Stimulated activated CD8-positive, alpha-beta memory T cell treated with anti-CD3 and anti-CD28 coated beads, Interleukin-15, amount 100 ng/mL, for 48 hours (primary cell): Measurements from ENCODE around the gene XYLT2.
"Not testable (repeated sequence)": the region's sequence is repeated elsewhere in the genome, so short reads cannot be mapped to it uniquely, and the experiment has no call there.

Experiments
- DNase-seq, 2 donors: peaks; one replicate each; pipeline ENCODE4 v3.0.0-alpha.2; 2020; ENCODE audit warnings: low read depth in 2 of 2

The XYLT2 gene

DNA sequence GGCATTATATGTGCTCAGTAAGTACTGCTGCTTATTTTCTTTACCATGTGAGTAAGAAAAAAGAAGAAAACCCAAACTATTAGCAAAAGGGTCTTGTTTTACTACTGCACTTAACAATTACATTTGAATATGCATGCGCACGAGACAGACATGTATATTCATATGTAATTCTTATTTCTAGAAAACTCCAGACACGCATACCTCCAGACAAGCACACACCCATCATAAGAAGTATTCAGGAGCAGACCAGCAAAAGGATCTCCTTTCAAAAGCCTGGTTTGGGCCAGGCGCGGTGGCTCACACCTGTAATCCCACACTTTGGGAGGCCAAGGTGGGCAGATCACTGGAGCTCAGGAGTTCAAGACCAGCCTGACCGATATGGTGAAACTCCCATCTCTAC lies 43.6 kb downstream of the XYLT2 start:
- DNase-seq, result no peak

DNA sequence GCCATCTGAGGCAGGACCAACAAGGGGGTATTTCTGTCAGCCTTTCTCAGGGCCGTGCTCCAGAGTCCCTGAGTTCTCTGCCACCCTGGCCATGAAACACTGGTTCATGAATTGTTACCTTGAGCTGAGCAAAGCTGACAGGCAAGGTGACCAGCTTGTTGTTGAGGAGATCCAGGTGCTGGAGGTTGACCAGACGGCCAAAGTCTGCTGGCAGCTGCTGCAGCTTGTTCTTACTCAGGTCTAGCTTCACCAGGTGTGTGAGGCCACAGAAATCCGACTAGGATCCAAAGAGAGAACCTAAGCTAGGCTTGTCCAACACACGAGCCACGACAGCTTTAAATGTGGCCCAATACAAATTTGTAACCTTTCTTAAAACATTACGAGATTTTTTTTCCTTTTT lies 46.7 kb downstream of the XYLT2 start:
- DNase-seq, result no peak

DNA sequence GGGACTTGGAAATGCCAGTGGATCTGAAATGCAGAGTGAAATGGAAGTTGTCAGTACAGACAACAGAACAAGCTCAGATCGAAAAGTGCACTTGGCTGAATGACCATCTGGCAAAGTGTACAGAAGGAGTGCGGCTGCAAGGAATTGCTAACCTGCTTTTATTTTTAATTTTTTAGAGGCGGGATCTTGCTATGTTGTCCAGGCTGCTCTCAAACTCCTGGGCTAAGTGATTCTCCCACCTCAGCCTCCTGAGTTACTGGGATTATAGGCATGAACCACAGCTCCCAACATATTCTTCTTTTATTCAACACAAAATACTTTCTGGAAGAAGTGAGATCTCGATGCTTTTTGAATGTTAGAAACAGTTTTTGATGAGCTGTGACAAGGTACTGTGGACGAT lies 47.8 kb downstream of the XYLT2 start:
- DNase-seq, result no peak

DNA sequence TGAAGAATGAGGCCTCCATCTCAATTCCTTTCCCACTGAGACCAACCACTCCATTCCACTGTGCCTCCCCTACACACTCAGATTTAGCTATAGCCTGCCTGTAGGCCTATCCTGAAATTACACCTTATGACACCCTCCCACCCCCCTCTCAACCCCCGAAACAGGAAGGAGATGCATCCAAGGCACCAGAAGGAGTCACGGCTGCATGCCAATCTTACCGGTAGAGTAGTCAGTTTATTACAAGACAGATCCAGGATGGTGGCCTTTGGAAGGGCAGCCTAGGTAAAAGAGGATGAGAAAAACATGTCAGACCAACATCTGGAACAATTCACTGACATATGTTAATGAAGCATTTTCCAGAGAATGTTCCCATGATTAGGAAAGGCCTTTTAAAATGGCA lies 48.8 kb downstream of the XYLT2 start:
- no peak for DNase-seq

DNA sequence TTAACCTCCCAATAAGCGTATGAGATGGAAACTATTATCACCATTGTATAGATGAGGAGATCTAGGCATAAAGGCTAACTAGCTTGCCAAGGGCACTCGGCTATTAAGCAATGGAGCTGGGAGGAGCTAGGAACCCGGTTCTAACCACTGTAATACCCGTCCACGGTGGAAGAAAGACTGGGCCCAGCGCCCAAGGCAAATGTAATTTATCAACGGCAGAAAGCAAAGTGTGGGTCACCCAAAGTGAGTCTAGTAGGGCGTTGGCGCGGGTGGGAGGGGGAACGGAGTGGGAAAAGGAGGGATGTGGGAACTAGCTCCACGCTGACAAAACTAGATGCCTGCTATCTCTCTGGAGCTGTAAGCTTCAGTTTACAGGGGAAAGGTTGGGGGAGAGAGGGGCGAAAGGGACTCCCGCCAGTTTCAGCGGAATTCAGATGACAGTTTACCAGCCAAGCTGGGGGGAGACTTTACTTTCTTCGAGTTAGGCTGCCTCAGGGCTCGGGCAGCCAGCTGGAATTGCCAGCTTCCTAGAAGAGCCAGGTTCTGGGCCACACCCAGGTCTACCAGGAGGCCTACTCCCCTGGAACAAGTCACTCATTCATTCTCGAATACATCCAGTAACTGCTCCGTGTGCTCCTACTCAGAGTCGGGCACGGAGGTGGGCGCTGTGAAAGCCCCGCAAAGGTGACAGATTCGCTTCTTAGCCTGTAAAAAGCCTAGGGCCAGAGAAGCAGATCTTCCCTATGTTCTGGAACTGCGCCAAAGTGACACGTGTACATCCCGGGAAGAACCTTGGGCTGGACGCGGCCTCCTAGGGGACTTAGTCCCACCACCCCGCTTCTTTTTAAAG lies 50.6 kb downstream of the XYLT2 start:
- no peak for DNase-seq

- DNase-seq, result peak; percentile 85 to 89
Observed at GRCh38 chr17:50397111-50397918, 51.4 kb downstream of the XYLT2 start, which contains the start of gene LRRC59. LRRC59 (minus strand) TSS chr17:50397523; CDS start chr17:50397317, 206 bp downstream.

DNA sequence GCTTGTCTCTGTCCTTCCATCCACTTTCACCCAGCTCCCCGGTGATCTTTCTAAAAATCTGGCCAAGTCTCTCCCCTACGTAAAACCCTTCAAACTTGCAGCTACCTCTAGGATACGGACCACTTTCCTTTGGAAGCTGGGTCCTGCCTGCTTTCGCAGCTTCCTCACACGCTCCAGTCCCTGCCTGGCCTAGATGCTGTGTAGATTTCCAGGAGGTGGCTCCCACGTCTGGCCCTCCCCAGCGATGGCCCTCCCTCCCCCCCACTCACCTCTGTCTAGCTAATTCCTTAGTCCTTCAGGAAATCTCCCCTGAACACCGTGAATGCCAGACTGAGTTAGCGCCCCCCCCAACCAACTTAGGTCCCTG lies 52.0 kb downstream of the XYLT2 start:
- DNase-seq, result no peak

GRCh38 chr17:50398672-50399071 lies 52.7 kb downstream of the XYLT2 start:
- not testable (repeated sequence) for DNase-seq

DNA sequence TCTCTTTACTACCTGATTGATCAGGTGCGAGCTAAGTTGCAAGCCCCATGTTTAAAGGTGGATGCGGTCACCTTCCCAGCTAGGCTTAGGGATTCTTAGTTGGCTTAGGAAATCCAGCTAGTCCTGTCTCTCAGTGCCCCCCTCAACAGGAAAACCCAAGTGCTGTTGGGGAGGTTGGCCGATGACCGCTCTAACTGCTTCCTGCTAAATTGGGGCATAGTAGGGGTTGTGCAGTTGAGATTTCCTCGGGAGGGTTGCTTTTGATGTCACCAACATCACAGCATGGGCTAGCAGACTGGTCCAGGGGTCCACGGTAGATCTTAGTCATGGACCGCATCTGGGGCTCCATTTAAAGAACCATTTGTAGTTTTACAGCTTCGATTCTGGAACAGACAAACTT lies 53.7 kb downstream of the XYLT2 start:
- DNase-seq, result not testable (repeated sequence)

- not testable (repeated sequence) for DNase-seq
Observed at GRCh38 chr17:50405351-50405750, 59.4 kb downstream of the XYLT2 start.

- no peak for DNase-seq
Observed at GRCh38 chr17:50406578-50406977, 60.7 kb downstream of the XYLT2 start.

DNA sequence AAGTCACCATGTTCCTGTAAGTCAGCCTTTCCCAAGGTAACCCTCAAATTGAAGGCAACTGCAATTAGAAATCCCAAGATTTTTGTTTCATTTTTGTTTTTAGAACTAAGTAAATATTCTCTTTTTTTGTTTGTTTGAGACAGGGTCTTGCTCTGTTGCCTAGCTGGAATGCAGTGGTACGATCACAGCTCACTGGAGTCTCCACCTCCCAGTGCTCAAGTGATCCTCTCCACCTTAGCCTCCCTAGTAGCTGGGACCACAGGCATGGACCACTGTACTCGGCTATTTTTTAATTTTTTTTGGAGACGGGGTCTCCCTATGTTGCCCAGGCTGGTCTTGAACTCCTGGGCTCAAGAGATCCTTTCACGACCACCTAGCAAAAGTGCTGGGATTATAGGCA lies 62.0 kb downstream of the XYLT2 start:
- no peak for DNase-seq
